Activated naive CD8-positive, alpha-beta T cell treated with anti-CD3 and anti-CD28 coated beads, Interleukin-2, amount 10 ng/mL, durations not matched to agents 7 days and 5 days (primary cell): ENCODE measurements around the gene SRRT. TPM values are rescaled to one million over a fixed set of nuclear protein-coding genes. Genes with fewer than 3 reads are reported as not detected.

ENCODE experiments used
- ATAC-seq: fragments of 150-1000 bp; cut with Tn5 transposase; one replicate; pipeline ENCODE4 v1.10.0; 2021; ENCODE audit warnings: low read depth, moderate library complexity
- POLR2A ChIA-PET: fragments of 350-600 bp; sonication (Branson Sonifier 250); formaldehyde crosslinking; loops from one replicate; lab custom pipeline; 2021; ENCODE audit warnings: antibody characterized with exemption; lab: Charles Lee
- DNase-seq: peaks from one replicate; pipeline ENCODE4 v3.0.0; 2021
- H3K27ac Mint-ChIP-seq: one replicate; pipeline ENCODE4 v1.8.0; 2022; ENCODE audit warnings: mild to moderate bottlenecking, mixed read lengths
- H3K27me3 Mint-ChIP-seq: one replicate; pipeline ENCODE4 v1.8.0; 2022; ENCODE audit warnings: mild to moderate bottlenecking, moderate library complexity, mixed read lengths
- H3K36me3 Mint-ChIP-seq: one replicate; pipeline ENCODE4 v1.8.0; 2021; ENCODE audit warnings: mild to moderate bottlenecking, mixed read lengths
- H3K4me1 Mint-ChIP-seq: one replicate; pipeline ENCODE4 v1.8.0; 2021; ENCODE audit warnings: mixed read lengths
- H3K4me3 Mint-ChIP-seq: one replicate; pipeline ENCODE4 v1.8.0; 2022; ENCODE audit warnings: mild to moderate bottlenecking, moderate library complexity, mixed read lengths
- H3K9me3 Mint-ChIP-seq: one replicate; pipeline ENCODE4 v1.8.0; 2021; ENCODE audit warnings: mixed read lengths
- total RNA-seq, 2 experiments: library from RNA; stranded (reverse); gene quantifications; one replicate each; pipeline ENCODE4 v1.2.3, GENCODE V29; 2021

The SRRT gene, protein sequence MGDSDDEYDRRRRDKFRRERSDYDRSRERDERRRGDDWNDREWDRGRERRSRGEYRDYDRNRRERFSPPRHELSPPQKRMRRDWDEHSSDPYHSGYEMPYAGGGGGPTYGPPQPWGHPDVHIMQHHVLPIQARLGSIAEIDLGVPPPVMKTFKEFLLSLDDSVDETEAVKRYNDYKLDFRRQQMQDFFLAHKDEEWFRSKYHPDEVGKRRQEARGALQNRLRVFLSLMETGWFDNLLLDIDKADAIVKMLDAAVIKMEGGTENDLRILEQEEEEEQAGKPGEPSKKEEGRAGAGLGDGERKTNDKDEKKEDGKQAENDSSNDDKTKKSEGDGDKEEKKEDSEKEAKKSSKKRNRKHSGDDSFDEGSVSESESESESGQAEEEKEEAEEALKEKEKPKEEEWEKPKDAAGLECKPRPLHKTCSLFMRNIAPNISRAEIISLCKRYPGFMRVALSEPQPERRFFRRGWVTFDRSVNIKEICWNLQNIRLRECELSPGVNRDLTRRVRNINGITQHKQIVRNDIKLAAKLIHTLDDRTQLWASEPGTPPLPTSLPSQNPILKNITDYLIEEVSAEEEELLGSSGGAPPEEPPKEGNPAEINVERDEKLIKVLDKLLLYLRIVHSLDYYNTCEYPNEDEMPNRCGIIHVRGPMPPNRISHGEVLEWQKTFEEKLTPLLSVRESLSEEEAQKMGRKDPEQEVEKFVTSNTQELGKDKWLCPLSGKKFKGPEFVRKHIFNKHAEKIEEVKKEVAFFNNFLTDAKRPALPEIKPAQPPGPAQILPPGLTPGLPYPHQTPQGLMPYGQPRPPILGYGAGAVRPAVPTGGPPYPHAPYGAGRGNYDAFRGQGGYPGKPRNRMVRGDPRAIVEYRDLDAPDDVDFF
- 100 to 1,000 TPM; 251 to 255 TPM for total RNA-seq

DNA sequence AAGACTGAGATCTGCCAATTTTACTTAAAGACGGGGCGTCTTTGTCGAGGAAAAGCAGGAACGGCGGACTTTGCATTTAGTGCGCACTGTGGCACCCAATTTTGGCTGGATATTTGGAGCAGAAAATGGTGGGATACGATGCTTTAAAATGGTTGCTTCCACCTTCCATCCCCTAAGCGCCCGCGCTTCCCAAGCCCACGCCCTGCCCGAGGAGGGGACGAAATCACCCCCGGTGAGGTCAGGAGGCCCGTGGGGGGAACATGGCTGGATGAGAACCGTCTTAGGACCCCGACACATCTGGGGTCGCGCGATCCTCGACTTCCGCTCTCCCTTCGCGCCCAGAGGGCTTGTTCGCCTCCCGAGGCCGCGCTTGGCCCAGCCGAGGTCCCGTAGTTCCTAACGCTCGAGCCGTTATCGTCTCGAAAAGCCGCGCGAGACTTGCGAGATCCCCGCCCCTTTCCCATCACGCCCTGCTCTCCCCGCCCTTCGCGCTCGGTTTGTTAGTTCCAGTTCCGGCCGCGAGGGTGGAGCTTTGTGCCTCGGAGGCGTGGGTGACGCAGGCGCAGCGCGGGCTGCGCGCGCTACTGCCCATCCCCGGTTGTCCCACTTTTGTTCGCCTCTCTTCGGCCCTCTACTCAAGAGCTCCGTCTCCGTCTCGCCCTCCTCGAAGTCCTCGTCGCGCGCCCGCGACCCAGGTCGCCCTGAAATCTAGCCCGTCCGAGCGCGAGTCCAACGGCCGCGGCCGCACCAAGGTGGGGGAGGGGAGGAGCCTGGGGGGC lies at the start of gene SRRT:
Gene SRRT, plus strand, starts transcription at position 527 of the 779 bp plus-strand sequence. CDS start 488 bp downstream, outside the sequence.
- Mint-ChIP-seq H3K36me3 (peaks cover 41% of the 10 kb centered on the region), H3K27ac (peak within 1 kb of the TSS; percentile 98), H3K4me1 (peaks cover 41% of the 10 kb centered on the region), H3K27me3 (no peaks in the 10 kb centered on the region), H3K4me3 (peak within 1 kb of the TSS; percentile 97), H3K9me3 (no peaks in the 10 kb centered on the region)
- ATAC-seq (peak; percentile 93), DNase-seq (peak; percentile 97)
- POLR2A ChIA-PET = interaction anchor here (0.6 to 6.2 kb wide), 23 partner anchors 8 to 430 kb away, joined by 3 to 176 read pairs (median 5); partner anchors contain the start of genes GNB2, MOSPD3, MUC3A and POP7

DNA sequence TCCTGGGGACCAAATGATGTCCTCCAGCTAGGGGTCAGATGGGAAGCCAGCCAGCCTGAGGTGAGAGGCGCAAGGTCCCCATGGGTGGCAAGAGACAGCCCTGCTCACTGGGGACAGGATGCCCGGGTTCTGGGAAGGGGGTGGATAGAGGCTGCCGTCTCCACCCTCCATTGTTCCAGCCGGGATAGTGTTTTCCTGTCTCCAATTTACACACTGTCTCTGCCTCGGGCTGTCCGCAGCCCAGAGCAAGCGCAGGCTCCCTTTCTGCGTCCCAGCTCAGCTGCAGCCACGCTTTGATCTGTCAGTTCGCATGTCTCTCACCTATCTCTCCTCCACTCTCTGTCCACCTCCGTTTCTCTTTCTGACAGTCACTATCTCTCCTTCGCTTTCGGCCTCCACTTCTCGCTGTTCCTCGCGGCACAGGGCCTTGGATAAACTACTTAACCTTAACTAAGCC lies 49.7 kb upstream of the SRRT start:
- no peaks in the 10 kb centered on the region for H3K36me3 Mint-ChIP-seq
- peaks cover 46% of the 10 kb centered on the region for H3K27me3 Mint-ChIP-seq
- no peak for DNase-seq
- H3K27ac Mint-ChIP-seq = no peak overlapping the region
- POLR2A ChIA-PET = no interaction called here
- H3K4me1 Mint-ChIP-seq = peaks cover 16% of the 10 kb centered on the region
- ATAC-seq = no peak
- no peaks in the 10 kb centered on the region for H3K9me3 Mint-ChIP-seq
- no peak overlapping the region for H3K4me3 Mint-ChIP-seq

DNA sequence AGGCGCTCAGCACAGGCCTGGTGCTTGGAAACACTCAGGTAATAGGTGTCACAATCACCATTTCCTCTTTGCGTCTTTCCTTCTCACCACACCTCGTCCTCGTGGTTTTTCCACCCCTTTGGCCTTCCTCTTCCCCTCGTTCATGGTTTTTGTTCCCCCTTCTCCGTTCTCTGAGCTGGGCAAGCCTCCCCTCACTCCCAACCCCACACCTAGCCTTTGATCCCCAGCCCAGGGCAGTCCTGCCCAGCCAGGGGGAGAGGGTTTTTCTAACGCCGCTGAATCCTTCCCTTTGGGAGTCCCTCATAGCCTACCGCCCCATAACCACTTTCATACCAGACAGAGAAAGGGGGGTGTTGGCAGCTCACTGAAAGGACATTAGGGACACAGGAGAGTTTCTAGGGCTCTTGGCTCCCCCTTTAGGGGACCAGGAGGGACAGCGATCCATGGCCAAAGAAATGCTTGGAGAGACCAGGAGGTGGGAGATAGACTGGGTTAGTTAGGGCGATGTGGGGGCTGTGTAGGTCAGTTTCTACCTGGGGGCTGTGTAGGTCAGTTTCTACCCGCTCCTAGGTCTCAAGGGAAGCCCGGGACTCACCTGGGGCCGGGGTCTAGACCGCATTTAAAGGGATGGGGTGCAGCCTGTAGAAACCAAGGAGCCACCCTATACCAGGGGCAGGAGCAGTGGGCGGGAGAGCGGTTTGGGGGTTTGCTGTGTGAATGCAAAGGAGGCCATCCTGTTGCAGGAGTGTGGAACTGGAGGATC lies 49.0 kb upstream of the SRRT start:
- peaks cover 16% of the 10 kb centered on the region for H3K4me1 Mint-ChIP-seq
- peak overlapping the region; percentile 51 for H3K4me3 Mint-ChIP-seq
- DNase-seq (no peak), ATAC-seq (no peak)
- POLR2A ChIA-PET = no interaction called here
- no peaks in the 10 kb centered on the region for H3K36me3 Mint-ChIP-seq
- peaks cover 49% of the 10 kb centered on the region for H3K27me3 Mint-ChIP-seq
- no peak overlapping the region for H3K27ac Mint-ChIP-seq
- H3K9me3 Mint-ChIP-seq = no peaks in the 10 kb centered on the region

DNA sequence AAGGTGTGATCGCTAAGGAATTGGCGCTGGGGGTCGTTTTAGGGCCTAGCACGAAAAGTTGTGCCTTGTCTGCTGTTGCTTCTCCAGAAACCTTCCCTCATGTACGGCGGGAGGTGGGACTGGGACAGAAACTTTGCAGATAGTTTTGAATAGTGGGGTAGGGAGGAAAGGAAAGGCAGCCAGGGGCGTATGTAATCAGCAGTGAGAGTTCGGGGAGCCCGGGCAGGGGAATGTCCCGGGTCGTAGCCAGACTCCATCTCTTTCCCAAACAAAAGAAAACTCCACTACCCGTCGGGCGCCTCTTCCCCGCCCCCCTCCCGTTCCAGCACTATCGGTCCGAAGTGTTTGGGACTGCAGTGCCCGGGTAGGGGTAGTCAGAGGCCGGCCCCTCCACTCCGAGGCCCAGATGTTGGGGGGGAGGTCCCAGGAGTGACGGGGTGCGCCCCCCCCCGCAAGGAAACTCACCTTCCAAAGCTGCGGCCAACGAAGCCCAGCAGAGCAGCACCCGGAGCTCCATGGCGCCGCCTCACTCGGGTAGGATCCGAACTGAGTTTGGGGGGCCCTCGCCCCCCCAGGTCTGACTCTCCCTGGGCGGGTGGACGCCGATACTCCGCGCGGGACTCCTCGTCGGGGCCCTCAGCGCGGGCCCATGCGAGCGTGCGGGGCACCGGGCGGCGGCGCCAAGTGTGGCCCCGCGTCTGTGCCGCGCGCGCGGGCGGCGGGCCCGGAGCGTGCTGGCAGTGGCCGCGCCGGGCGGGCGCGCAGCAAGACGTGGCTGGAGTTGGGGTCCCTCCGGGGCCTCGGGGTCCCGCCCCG lies 48.2 kb upstream of the SRRT start:
- H3K4me1 Mint-ChIP-seq = peaks cover 16% of the 10 kb centered on the region
- peak; percentile 55 for ATAC-seq
- DNase-seq = peak; percentile 48
- no peaks in the 10 kb centered on the region for H3K9me3 Mint-ChIP-seq
- POLR2A ChIA-PET = interaction anchor here (1.0 kb wide), 1 partner anchor 48 kb away, joined by 3 read pairs; the partner anchor contains the start of gene SRRT
- H3K36me3 Mint-ChIP-seq = no peaks in the 10 kb centered on the region
- no peak overlapping the region for H3K27ac Mint-ChIP-seq
- H3K4me3 Mint-ChIP-seq = peak overlapping the region; percentile 51
- peaks cover 51% of the 10 kb centered on the region for H3K27me3 Mint-ChIP-seq

DNA sequence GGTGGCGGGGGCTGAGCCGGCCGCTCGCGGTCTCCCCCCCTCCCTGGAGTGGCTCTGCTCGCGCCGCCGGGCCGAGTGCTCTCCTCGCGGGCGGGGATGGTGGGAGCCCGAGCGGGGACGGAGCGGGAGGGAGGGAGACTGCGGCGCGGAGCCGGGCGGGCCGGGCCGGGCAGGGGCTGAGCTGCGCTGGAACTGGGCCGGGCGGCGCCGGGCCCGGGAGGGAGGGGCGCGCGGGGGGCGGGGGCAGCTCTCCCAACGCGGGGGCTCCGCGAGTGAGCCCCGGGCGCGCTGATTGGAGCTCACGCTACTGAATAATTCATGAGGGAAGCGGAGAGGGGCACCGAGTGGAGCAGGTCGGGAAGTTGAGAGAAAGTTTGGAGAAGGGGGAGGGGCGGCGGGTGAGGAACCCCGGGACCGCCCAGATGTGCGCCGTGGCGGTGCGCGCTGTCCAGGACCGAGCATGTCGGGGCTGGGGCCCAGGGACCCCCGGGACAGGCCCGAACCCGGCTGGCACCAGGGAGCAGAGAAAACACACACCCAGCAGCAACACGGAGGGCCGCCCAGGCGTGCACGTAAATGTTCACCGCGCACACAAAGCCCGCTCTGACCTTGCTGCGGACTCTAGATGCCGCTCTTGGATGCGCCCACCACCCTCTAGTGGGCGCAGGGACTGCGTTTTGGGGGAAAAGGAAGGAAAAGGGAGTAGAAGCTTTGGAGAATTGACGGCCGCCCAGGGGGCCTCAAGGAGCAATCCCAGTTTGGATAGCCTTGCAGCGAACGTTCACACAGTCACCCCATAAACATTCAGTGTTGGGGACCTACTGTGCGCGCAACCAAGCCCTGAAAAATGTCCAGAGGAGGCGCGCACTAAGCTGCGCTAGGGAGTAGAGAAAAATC lies 47.3 kb upstream of the SRRT start, which contains the start of gene EPHB4:
Gene EPHB4, minus strand, starts transcription at position 194 of the 897 bp plus-strand sequence. CDS start 493 bp downstream, outside the sequence.
- no peaks in the 10 kb centered on the region for H3K9me3 Mint-ChIP-seq
- POLR2A ChIA-PET = interaction anchor here (1.0 kb wide), 1 partner anchor 47 kb away, joined by 3 read pairs; the partner anchor contains the start of gene SRRT
- ATAC-seq (peak; percentile 51), DNase-seq (no peak)
- H3K36me3 Mint-ChIP-seq = no peaks in the 10 kb centered on the region
- peak within 1 kb of the TSS; percentile 64 for H3K4me3 Mint-ChIP-seq
- H3K4me1 Mint-ChIP-seq = peaks cover 16% of the 10 kb centered on the region
- H3K27me3 Mint-ChIP-seq = peaks cover 51% of the 10 kb centered on the region
- H3K27ac Mint-ChIP-seq = no peak within 1 kb of the TSS

DNA sequence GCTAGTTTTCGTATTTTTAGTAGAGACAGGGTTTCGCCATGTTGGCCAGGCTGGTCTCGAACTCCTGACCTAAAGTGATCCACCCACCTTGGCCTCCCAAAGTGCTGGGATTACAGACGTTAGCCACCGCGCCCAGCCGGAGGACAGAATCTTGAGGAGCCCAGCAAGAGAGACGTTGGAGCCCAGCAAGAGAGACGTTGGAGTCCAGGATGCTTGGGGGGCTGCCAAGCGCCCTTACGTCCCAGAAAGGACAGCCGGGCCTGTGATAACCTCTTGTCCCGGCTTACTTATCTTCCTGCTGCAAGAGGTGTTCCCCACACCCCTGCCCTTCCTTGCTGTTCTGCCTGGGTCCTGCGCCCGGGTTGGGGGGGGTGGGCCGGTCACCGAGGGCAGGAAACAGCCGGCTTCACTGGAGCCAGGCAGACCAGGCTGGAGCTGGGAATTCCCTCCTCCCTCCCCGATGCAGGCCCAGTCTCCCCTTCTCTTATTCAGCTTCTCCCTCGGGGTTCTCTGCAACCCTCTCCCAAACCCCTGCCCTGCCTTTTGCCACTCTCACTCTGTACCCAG lies 45.7 kb upstream of the SRRT start:
- no peak overlapping the region for H3K4me3 Mint-ChIP-seq
- H3K27me3 Mint-ChIP-seq = peaks cover 45% of the 10 kb centered on the region
- no peaks in the 10 kb centered on the region for H3K36me3 Mint-ChIP-seq
- ATAC-seq = no peak
- H3K9me3 Mint-ChIP-seq = no peaks in the 10 kb centered on the region
- H3K27ac Mint-ChIP-seq = no peak overlapping the region
- H3K4me1 Mint-ChIP-seq = peaks cover 16% of the 10 kb centered on the region
- DNase-seq = no peak
- POLR2A ChIA-PET = no interaction called here

DNA sequence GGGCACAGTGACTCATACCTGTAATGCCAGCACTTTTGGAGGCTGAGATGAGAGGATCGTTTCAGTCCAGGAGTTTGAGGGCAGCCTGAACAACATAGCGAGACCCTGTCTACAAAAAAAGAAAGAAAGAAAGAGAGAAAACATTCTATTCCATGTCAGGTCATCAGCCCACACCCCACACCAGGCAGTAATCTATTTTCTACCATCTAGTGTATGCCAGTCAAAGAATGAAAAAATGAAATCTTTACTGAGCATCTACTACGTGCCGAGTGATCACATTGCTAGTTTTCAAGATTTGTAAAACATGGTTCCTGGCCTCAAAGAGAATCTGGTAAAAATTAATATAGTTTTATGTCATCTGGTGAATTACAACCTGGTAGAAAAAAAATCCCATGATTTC lies 44.5 kb upstream of the SRRT start:
- Mint-ChIP-seq H3K27me3 (peaks cover 39% of the 10 kb centered on the region), H3K4me3 (no peak overlapping the region), H3K4me1 (peaks cover 15% of the 10 kb centered on the region), H3K36me3 (peaks cover 1% of the 10 kb centered on the region), H3K9me3 (no peaks in the 10 kb centered on the region), H3K27ac (no peak overlapping the region)
- ATAC-seq (no peak), DNase-seq (no peak)
- POLR2A ChIA-PET = no interaction called here

DNA sequence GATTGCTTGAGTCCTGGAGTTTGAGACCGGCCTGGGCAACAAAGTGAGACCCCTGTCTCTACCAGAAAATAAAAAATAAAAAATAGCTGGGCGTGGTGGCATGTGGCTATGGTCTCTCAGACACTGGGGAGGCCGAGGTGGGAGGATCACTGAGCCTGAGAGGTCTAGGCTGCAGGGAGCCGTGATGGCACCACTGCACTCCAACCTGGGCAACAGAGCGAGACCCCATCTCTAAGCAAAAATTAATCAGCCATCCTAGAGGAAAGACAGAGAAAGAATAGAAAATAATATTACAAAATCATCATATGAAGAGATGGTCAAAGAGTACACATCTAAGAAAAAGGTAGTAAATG lies 42.6 kb upstream of the SRRT start:
- no peak overlapping the region for H3K4me3 Mint-ChIP-seq
- POLR2A ChIA-PET = no interaction called here
- no peak for DNase-seq
- H3K27me3 Mint-ChIP-seq = peaks cover 26% of the 10 kb centered on the region
- no peak overlapping the region for H3K27ac Mint-ChIP-seq
- no peaks in the 10 kb centered on the region for H3K9me3 Mint-ChIP-seq
- peaks cover 1% of the 10 kb centered on the region for H3K36me3 Mint-ChIP-seq
- ATAC-seq = no peak
- H3K4me1 Mint-ChIP-seq = peaks cover 15% of the 10 kb centered on the region

DNA sequence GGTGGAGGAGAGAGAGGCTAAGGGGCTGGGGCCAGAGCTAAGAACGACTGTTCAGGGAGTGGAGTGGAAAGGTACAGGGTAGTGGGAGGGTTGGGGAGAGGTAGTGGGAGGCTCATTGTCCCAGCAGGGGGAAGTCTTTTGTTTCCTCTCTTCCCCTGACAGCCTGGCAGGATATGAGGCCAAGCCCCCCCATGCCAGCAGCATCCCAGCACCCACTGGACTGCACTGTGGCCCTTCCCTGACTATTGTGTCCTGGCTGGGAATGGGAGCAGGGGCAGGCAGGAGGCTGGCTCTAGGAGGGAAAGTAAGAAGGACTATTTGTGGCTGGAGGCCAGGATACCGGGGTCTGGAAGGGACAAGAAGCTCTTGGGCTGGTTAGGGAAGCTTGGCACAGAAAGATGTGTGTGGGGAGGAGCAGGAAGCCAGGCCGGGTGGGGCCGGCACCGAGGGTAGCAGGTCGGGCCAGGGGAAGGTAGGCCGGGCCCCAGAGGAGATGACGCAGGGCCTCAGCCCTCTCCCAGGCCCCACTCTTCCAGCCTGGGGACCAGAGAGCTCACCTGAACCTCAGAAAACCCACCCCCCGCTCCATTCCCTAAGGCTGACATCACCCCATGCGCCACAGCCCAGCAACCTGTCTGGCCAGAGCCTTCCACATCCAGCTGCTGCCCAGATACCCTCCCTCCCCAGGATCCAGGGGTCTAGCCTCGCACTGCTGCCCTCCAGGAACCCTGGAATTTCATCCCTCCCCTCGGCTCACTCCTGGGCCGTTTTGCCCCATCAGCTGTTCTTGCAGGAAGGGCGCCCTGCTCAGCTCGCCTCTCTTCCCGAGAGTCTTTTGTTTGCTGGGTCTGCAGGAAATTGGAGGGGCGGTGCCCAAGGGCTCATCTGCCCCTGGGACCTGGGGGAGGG lies 38.7 kb upstream of the SRRT start:
- no peak for ATAC-seq
- H3K27me3 Mint-ChIP-seq = no peaks in the 10 kb centered on the region
- H3K9me3 Mint-ChIP-seq = no peaks in the 10 kb centered on the region
- peak overlapping the region; percentile 54 for H3K27ac Mint-ChIP-seq
- peaks cover 1% of the 10 kb centered on the region for H3K36me3 Mint-ChIP-seq
- DNase-seq = no peak
- H3K4me1 Mint-ChIP-seq = peaks cover 12% of the 10 kb centered on the region
- H3K4me3 Mint-ChIP-seq = peak overlapping the region; percentile 8
- POLR2A ChIA-PET = interaction anchor here (0.6 to 1.1 kb wide), 3 partner anchors 21 to 53 kb away, joined by 3 to 4 read pairs (median 3); partner anchors contain the start of genes SRRT and UFSP1

DNA sequence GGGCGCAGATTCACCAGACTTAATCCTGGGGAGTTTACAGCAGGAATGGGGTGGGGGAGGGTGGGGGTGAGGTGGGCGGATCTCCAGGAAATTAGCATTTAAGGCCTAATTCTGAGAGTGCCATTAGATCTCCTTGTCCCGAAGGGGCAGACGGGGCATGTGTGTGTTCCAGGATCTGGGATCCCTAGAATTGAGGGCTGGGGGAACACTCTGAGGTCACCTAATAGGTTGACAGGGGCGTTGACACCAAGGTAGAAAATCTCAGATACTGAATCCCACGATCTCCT lies 38.1 kb upstream of the SRRT start:
- Mint-ChIP-seq H3K36me3 (peaks cover 1% of the 10 kb centered on the region), H3K4me1 (peaks cover 12% of the 10 kb centered on the region), H3K4me3 (peak overlapping the region; percentile 83), H3K9me3 (no peaks in the 10 kb centered on the region), H3K27me3 (no peaks in the 10 kb centered on the region), H3K27ac (peak overlapping the region; percentile 80)
- ATAC-seq (no peak), DNase-seq (no peak)
- POLR2A ChIA-PET = interaction anchor here (0.6 to 1.0 kb wide), 2 partner anchors 20 to 52 kb away, joined by 3 to 4 read pairs; partner anchors contain the start of gene UFSP1
